H9 (cell line): ENCODE measurements around the gene HPCAL1. TPM values are rescaled to one million over a fixed set of nuclear protein-coding genes. Genes with fewer than 3 reads are reported as not detected.

Source experiments
- DNase-seq: peaks from one replicate; pipeline ENCODE4 v3.0.0-alpha.2; 2017
- H2AFZ ChIP-seq: one replicate; pipeline ENCODE4 v1.6.1; 2013; ENCODE audit warnings: mild to moderate bottlenecking, low read length, control low read depth, moderate library complexity
- H2AK5ac ChIP-seq: 2 replicates; pipeline ENCODE4 v1.6.1; 2013; ENCODE audit warnings: low read length, control low read depth, mixed read lengths; ENCODE audit not compliant: insufficient read length
- H2BK120ac ChIP-seq: one replicate; pipeline ENCODE4 v1.6.1; 2013; ENCODE audit warnings: low read depth, mild to moderate bottlenecking, low read length, control low read depth, inconsistent platforms; ENCODE audit not compliant: poor library complexity, severe bottlenecking
- H2BK12ac ChIP-seq: 2 replicates; pipeline ENCODE4 v1.6.1; 2013; ENCODE audit warnings: low read length, control low read depth, mixed read lengths, low read depth; ENCODE audit not compliant: insufficient read length
- H2BK15ac ChIP-seq: 2 replicates; pipeline ENCODE4 v1.6.1; 2013; ENCODE audit warnings: low read depth, low read length, control low read depth
- H2BK20ac ChIP-seq: one replicate; pipeline ENCODE4 v1.6.1; 2013; ENCODE audit warnings: low read depth, mild to moderate bottlenecking, low read length, control low read depth, inconsistent platforms; ENCODE audit not compliant: poor library complexity, severe bottlenecking
- H2BK5ac ChIP-seq: 2 replicates; pipeline ENCODE4 v1.6.1; 2013; ENCODE audit warnings: low read length, control low read depth, mixed read lengths; ENCODE audit not compliant: insufficient read length
- H3K14ac ChIP-seq: 2 replicates; pipeline ENCODE4 v1.6.1; 2013; ENCODE audit warnings: low read length, control low read depth; ENCODE audit not compliant: insufficient read depth
- H3K18ac ChIP-seq: 2 replicates; pipeline ENCODE4 v1.6.1; 2013; ENCODE audit warnings: low read depth, mild to moderate bottlenecking, mixed read lengths, low read length, control low read depth; ENCODE audit not compliant: insufficient read length
- H3K23ac ChIP-seq: 2 replicates; pipeline ENCODE4 v1.6.1; 2013; ENCODE audit warnings: low read length, control low read depth, mixed read lengths, low read depth; ENCODE audit not compliant: insufficient read length
- H3K23me2 ChIP-seq: 2 replicates; pipeline ENCODE4 v1.6.1; 2013; ENCODE audit warnings: low read depth, mild to moderate bottlenecking, mixed read lengths, low read length, control low read depth; ENCODE audit not compliant: insufficient read length, poor library complexity, severe bottlenecking
- H3K27ac ChIP-seq: 2 replicates; pipeline ENCODE4 v1.5.1; 2013; ENCODE audit warnings: low read length, control low read depth, mixed read lengths, low read depth; ENCODE audit not compliant: insufficient read length
- H3K27me3 ChIP-seq: 2 replicates; pipeline ENCODE4 v1.6.1; 2013; ENCODE audit warnings: low read length, control low read depth, inconsistent platforms; ENCODE audit not compliant: insufficient read depth
- H3K4ac ChIP-seq: 2 replicates; pipeline ENCODE4 v1.6.1; 2013; ENCODE audit warnings: low read depth, mild to moderate bottlenecking, control low read depth, inconsistent platforms, low read length, moderate library complexity
- H3K4me1 ChIP-seq: 2 replicates; pipeline ENCODE4 v1.6.1; 2013; ENCODE audit warnings: low read length, control low read depth, inconsistent platforms; ENCODE audit not compliant: insufficient read depth
- H3K4me2 ChIP-seq: 2 replicates; pipeline ENCODE4 v1.6.1; 2013; ENCODE audit warnings: low read length, control low read depth, mixed read lengths; ENCODE audit not compliant: insufficient read length, insufficient read depth
- H3K56ac ChIP-seq: 2 replicates; pipeline ENCODE4 v1.6.1; 2013; ENCODE audit warnings: low read depth, mild to moderate bottlenecking, mixed read lengths, low read length, control low read depth; ENCODE audit not compliant: insufficient read length
- H3K79me1 ChIP-seq: 2 replicates; pipeline ENCODE4 v1.6.1; 2013; ENCODE audit warnings: low read depth, mild to moderate bottlenecking, moderate library complexity, low read length, control low read depth, inconsistent platforms; ENCODE audit not compliant: insufficient read depth, poor library complexity, severe bottlenecking
- H3K79me2 ChIP-seq: 2 replicates; pipeline ENCODE4 v1.6.1; 2013; ENCODE audit warnings: low read length, control low read depth, inconsistent platforms; ENCODE audit not compliant: insufficient read depth
- H3K9ac ChIP-seq: 2 replicates; pipeline ENCODE4 v1.6.1; 2013; ENCODE audit warnings: low read length, control low read depth, mixed read lengths; ENCODE audit not compliant: insufficient read length; ENCODE audit errors: extremely low read depth
- H3K9me3 ChIP-seq: one replicate; pipeline ENCODE4 v1.6.1; 2013; ENCODE audit warnings: low read depth, low read length, inconsistent platforms; ENCODE audit not compliant: control insufficient read depth
- H3T11ph ChIP-seq: one replicate; pipeline ENCODE4 v1.6.1; 2013; ENCODE audit warnings: mild to moderate bottlenecking, low read length, control low read depth, inconsistent platforms
- H4K20me1 ChIP-seq: one replicate; pipeline ENCODE4 v1.6.1; 2013; ENCODE audit not compliant: control insufficient read depth, insufficient read length, insufficient read depth
- H4K5ac ChIP-seq: 2 replicates; pipeline ENCODE4 v1.6.1; 2013; ENCODE audit warnings: low read depth, mild to moderate bottlenecking, mixed read lengths, low read length, control low read depth; ENCODE audit not compliant: insufficient read length
- H4K8ac ChIP-seq: replicated peaks from 2 replicates; pipeline ENCODE4 v1.6.1; 2013; ENCODE audit warnings: low read length, control low read depth, mixed read lengths, low read depth; ENCODE audit not compliant: insufficient read length
- H4K91ac ChIP-seq: 2 replicates; pipeline ENCODE4 v1.6.1; 2013; ENCODE audit warnings: low read depth, mild to moderate bottlenecking, moderate library complexity, mixed read lengths, low read length, control low read depth; ENCODE audit not compliant: insufficient read length
- H3K27ac Mint-ChIP-seq, 3 experiments: 2 replicates in 2 of 3; 3 replicates in 1 of 3; pipeline ENCODE4 v1.8.0; 2020 to 2021; ENCODE audit warnings: mixed read lengths in 3 of 3, mild to moderate bottlenecking in 1 of 3, moderate library complexity in 1 of 3
- H3K27me3 Mint-ChIP-seq: 2 replicates; pipeline ENCODE4 v1.8.0; 2021; ENCODE audit warnings: low read depth, mild to moderate bottlenecking, moderate library complexity, mixed read lengths
- H3K36me3 Mint-ChIP-seq, 3 experiments: 2 replicates in 2 of 3; 3 replicates in 1 of 3; pipeline ENCODE4 v1.8.0; 2020 to 2021; ENCODE audit warnings: low read depth in 3 of 3, mixed read lengths in 3 of 3; ENCODE audit not compliant: insufficient read depth in 1 of 3
- H3K4me1 Mint-ChIP-seq, 2 experiments: 2 replicates each; pipeline ENCODE4 v1.8.0; 2020; ENCODE audit warnings: mixed read lengths in 2 of 2
- H3K4me3 Mint-ChIP-seq, 2 experiments: 2 replicates in 1 of 2; 3 replicates in 1 of 2; pipeline ENCODE4 v1.8.0; 2020 to 2021; ENCODE audit warnings: mild to moderate bottlenecking in 2 of 2, mixed read lengths in 2 of 2, moderate library complexity in 1 of 2
- H3K9me3 Mint-ChIP-seq, 2 experiments: 2 replicates in 1 of 2; 3 replicates in 1 of 2; pipeline ENCODE4 v1.8.0; 2020; ENCODE audit warnings: mild to moderate bottlenecking in 2 of 2, mixed read lengths in 2 of 2, moderate library complexity in 1 of 2
- CTCF ChIP-seq: fragments of 200-600 bp; sonication (generic); conservative IDR thresholded peaks from 3 replicates; pipeline ENCODE4 v1.8.0; 2021; ENCODE audit warnings: antibody characterized with exemption, mild to moderate bottlenecking
- WGBS: extraction: QIAGEN DNeasy Blood & Tissue Kit; methylation state at CpG from one replicate; pipeline ENCODE4 v1.1.7; 2013; ENCODE audit warnings: missing lambda C conversion rate, low lambda C conversion rate, mixed read lengths; ENCODE audit not compliant: insufficient read length; ENCODE audit errors: extremely low coverage; 5-methylcytosine and 5-hydroxymethylcytosine counted together
- total RNA-seq: library from RNA; stranded (reverse); gene quantifications from 2 replicates; pipeline ENCODE4 v1.2.1, GENCODE V29; 2021

Gene HPCAL1
- total RNA-seq, 1 experiment from 2014 or later = 4.7 TPM

GRCh38 chr2:10373931-10374330, 71.2 kb downstream of the HPCAL1 start:
- Histone ChIP-seq H3T11ph (no peak overlapping the region), H3K4ac (no peak overlapping the region), H3K9me3 (no peaks in the 10 kb centered on the region), H2AFZ (no peak overlapping the region), H4K20me1 (no peaks in the 10 kb centered on the region), H3K18ac (no peak overlapping the region), H3K27ac (no peak overlapping the region), H3K4me2 (no peak overlapping the region), H4K5ac (no peak overlapping the region), H3K79me1 (no peaks in the 10 kb centered on the region), H3K56ac (no peak overlapping the region), H2BK120ac (no peak overlapping the region), H2BK5ac (no peak overlapping the region), H2BK12ac (no peak overlapping the region), H3K79me2 (no peaks in the 10 kb centered on the region), H2AK5ac (no peak overlapping the region), H4K8ac (no peak overlapping the region), H4K91ac (no peak overlapping the region), H2BK20ac (no peak overlapping the region), H3K23me2 (no peaks in the 10 kb centered on the region), H3K27me3 (no peaks in the 10 kb centered on the region), H3K23ac (no peak overlapping the region), H3K4me1 (peaks cover 5% of the 10 kb centered on the region; the same call in 1 of the 2 replicates), H3K14ac (no peak overlapping the region), H2BK15ac (no peak overlapping the region), H3K9ac (no peak overlapping the region)
- TF ChIP-seq CTCF = no peak
- Mint-ChIP-seq H3K27ac (no peak overlapping the region), H3K4me1 (peaks cover 21 to 40% of the 10 kb centered on the region in 2 experiments), H3K9me3 (no peaks in the 10 kb centered on the region; a peak in 1 of 5 replicates), H3K4me3 (no peak overlapping the region), H3K27me3 (no peaks in the 10 kb centered on the region), H3K36me3 (no peaks in the 10 kb centered on the region)
- no peak for DNase-seq
- no CpG with 5 or more reads among the region's 10 CpGs for WGBS
